Activated CD4-positive, alpha-beta T cell treated with anti-CD3 and anti-CD28 coated beads for 36 hours (primary cell): Measurements from ENCODE around the gene BRINP2. TPM values are rescaled to one million over a fixed set of nuclear protein-coding genes. Genes with fewer than 3 reads are reported as not detected.

Experiments
- ATAC-seq: fragments of 200-7000 bp; cut with Tn5 transposase; one replicate; pipeline ENCODE4 v1.10.0; 2021; ENCODE audit warnings: mild to moderate bottlenecking, moderate library complexity
- CTCF ChIA-PET: fragments of 350-600 bp; sonication (Branson Sonifier 250); formaldehyde crosslinking; loops from one replicate; lab custom pipeline; 2021; ENCODE audit warnings: antibody characterized with exemption; lab: Charles Lee
- POLR2A ChIA-PET: fragments of 350-600 bp; sonication (Branson Sonifier 250); formaldehyde crosslinking; loops from one replicate; lab custom pipeline; 2021; ENCODE audit warnings: antibody characterized with exemption, inconsistent platforms; lab: Charles Lee
- DNase-seq: peaks from one replicate; pipeline ENCODE4 v3.0.0-alpha.2; 2020
- H3K27ac Mint-ChIP-seq: one replicate; pipeline ENCODE4 v1.8.0; 2021; ENCODE audit warnings: mixed read lengths
- H3K27me3 Mint-ChIP-seq: one replicate; pipeline ENCODE4 v1.8.0; 2021; ENCODE audit warnings: mixed read lengths
- H3K36me3 Mint-ChIP-seq: one replicate; pipeline ENCODE4 v1.8.0; 2021; ENCODE audit warnings: low read depth, mixed read lengths
- H3K4me1 Mint-ChIP-seq: one replicate; pipeline ENCODE4 v1.8.0; 2021; ENCODE audit warnings: mixed read lengths
- H3K4me3 Mint-ChIP-seq: one replicate; pipeline ENCODE4 v1.8.0; 2021; ENCODE audit warnings: mild to moderate bottlenecking, moderate library complexity, mixed read lengths
- H3K9me3 Mint-ChIP-seq: one replicate; pipeline ENCODE4 v1.8.0; 2021; ENCODE audit warnings: low read depth, mixed read lengths
- intact Hi-C, 2 experiments: fragments of 100-400 bp; cut with DNase I in 1 of 2; cut with micrococcal nuclease in 1 of 2; formaldehyde crosslinking; loops; one replicate each; pipeline versions ENCODE4 v1.14.2 to v1.15.1; 2022 to 2024; cut with DNase I, micrococcal nuclease
- total RNA-seq, 2 experiments: library from RNA; stranded (reverse); gene quantifications; one replicate each; pipeline ENCODE4 v1.2.3, GENCODE V29; 2021

BRINP2 gene
- total RNA-seq, 2 experiments from 2014 or later, result not detected

GRCh38 chr1:177283380-177283779, 112.6 kb downstream of the BRINP2 start:
- Mint-ChIP-seq H3K27ac (no peak overlapping the region), H3K36me3 (no peaks in the 10 kb centered on the region), H3K4me1 (no peaks in the 10 kb centered on the region), H3K9me3 (peaks cover 2% of the 10 kb centered on the region), H3K4me3 (no peak overlapping the region), H3K27me3 (no peaks in the 10 kb centered on the region)
- POLR2A ChIA-PET, result no interaction called here
- CTCF ChIA-PET, result no interaction called here
- ATAC-seq (no peak), DNase-seq (no peak)
- intact Hi-C loops, result no loop called here

- H3K36me3 Mint-ChIP-seq, result no peaks in the 10 kb centered on the region
- no peaks in the 10 kb centered on the region for H3K27me3 Mint-ChIP-seq
- CTCF ChIA-PET, result no interaction called here
- H3K4me3 Mint-ChIP-seq, result no peak overlapping the region
- POLR2A ChIA-PET, result no interaction called here
- DNase-seq (no peak), ATAC-seq (no peak)
- peaks cover 2% of the 10 kb centered on the region for H3K9me3 Mint-ChIP-seq
- intact Hi-C loops, result no loop called here
- no peak overlapping the region for H3K27ac Mint-ChIP-seq
- no peaks in the 10 kb centered on the region for H3K4me1 Mint-ChIP-seq
Observed at GRCh38 chr1:177286396-177286795, 115.6 kb downstream of the BRINP2 start.

- ChIA-PET CTCF (no interaction called here), POLR2A (no interaction called here)
- ATAC-seq (no peak), DNase-seq (no peak)
- intact Hi-C loops, result no loop called here
- peaks cover 2% of the 10 kb centered on the region for H3K9me3 Mint-ChIP-seq
- H3K27me3 Mint-ChIP-seq, result no peaks in the 10 kb centered on the region
- H3K4me3 Mint-ChIP-seq, result no peak overlapping the region
- no peaks in the 10 kb centered on the region for H3K4me1 Mint-ChIP-seq
- H3K36me3 Mint-ChIP-seq, result no peaks in the 10 kb centered on the region
- no peak overlapping the region for H3K27ac Mint-ChIP-seq
Observed at GRCh38 chr1:177287270-177287669, 116.5 kb downstream of the BRINP2 start.

- Mint-ChIP-seq H3K9me3 (no peaks in the 10 kb centered on the region), H3K27ac (no peak overlapping the region), H3K4me3 (no peak overlapping the region), H3K27me3 (no peaks in the 10 kb centered on the region), H3K36me3 (no peaks in the 10 kb centered on the region), H3K4me1 (no peaks in the 10 kb centered on the region)
- DNase-seq (no peak), ATAC-seq (no peak)
- POLR2A ChIA-PET, result no interaction called here
- intact Hi-C loops, result no loop called here
- CTCF ChIA-PET, result no interaction called here
Observed at GRCh38 chr1:177287994-177288393, 117.2 kb downstream of the BRINP2 start.

- no peaks in the 10 kb centered on the region for H3K36me3 Mint-ChIP-seq
- ChIA-PET CTCF (no interaction called here), POLR2A (no interaction called here)
- DNase-seq, result no peak
- no peak overlapping the region for H3K4me3 Mint-ChIP-seq
- ATAC-seq, result no peak
- no peak overlapping the region for H3K27ac Mint-ChIP-seq
- no peaks in the 10 kb centered on the region for H3K4me1 Mint-ChIP-seq
- no peaks in the 10 kb centered on the region for H3K9me3 Mint-ChIP-seq
- H3K27me3 Mint-ChIP-seq, result no peaks in the 10 kb centered on the region
- intact Hi-C loops, result no loop called here
Observed at GRCh38 chr1:177289532-177289931, 118.8 kb downstream of the BRINP2 start.

- H3K9me3 Mint-ChIP-seq, result no peaks in the 10 kb centered on the region
- DNase-seq (no peak), ATAC-seq (no peak)
- ChIA-PET POLR2A (interaction anchor here (0.6 kb wide), 1 partner anchor 79 kb away, joined by 3 read pairs; no protein-coding TSS in a partner anchor), CTCF (no interaction called here)
- H3K36me3 Mint-ChIP-seq, result no peaks in the 10 kb centered on the region
- no peak overlapping the region for H3K4me3 Mint-ChIP-seq
- no peak overlapping the region for H3K27ac Mint-ChIP-seq
- no peaks in the 10 kb centered on the region for H3K4me1 Mint-ChIP-seq
- no peaks in the 10 kb centered on the region for H3K27me3 Mint-ChIP-seq
- intact Hi-C loops, result no loop called here
Observed at GRCh38 chr1:177300431-177300830, 129.7 kb downstream of the BRINP2 start.

GRCh38 chr1:177301425-177302124, 130.8 kb downstream of the BRINP2 start:
- no peak for DNase-seq
- Mint-ChIP-seq H3K9me3 (no peaks in the 10 kb centered on the region), H3K27ac (no peak overlapping the region), H3K4me3 (no peak overlapping the region), H3K36me3 (no peaks in the 10 kb centered on the region), H3K27me3 (peaks cover 7% of the 10 kb centered on the region), H3K4me1 (no peaks in the 10 kb centered on the region)
- CTCF ChIA-PET, result no interaction called here
- POLR2A ChIA-PET, result no interaction called here
- intact Hi-C loops, result no loop called here
- no peak for ATAC-seq

- Mint-ChIP-seq H3K4me3 (no peak overlapping the region), H3K27me3 (peaks cover 7% of the 10 kb centered on the region), H3K36me3 (no peaks in the 10 kb centered on the region), H3K27ac (no peak overlapping the region), H3K9me3 (no peaks in the 10 kb centered on the region), H3K4me1 (no peaks in the 10 kb centered on the region)
- intact Hi-C loops, result no loop called here
- POLR2A ChIA-PET, result no interaction called here
- CTCF ChIA-PET, result no interaction called here
- no peak for DNase-seq
- no peak for ATAC-seq
Observed at GRCh38 chr1:177302357-177303044, 131.7 kb downstream of the BRINP2 start.

- DNase-seq, result no peak
- no peak for ATAC-seq
- Mint-ChIP-seq H3K27ac (no peak overlapping the region), H3K4me1 (no peaks in the 10 kb centered on the region), H3K4me3 (no peak overlapping the region), H3K9me3 (no peaks in the 10 kb centered on the region), H3K36me3 (no peaks in the 10 kb centered on the region), H3K27me3 (peaks cover 9% of the 10 kb centered on the region)
- ChIA-PET CTCF (interaction anchor here (0.7 kb wide), 1 partner anchor 254 kb away, joined by 3 read pairs; no protein-coding TSS in a partner anchor), POLR2A (no interaction called here)
- intact Hi-C loops, result no loop called here
Observed at GRCh38 chr1:177305040-177306018, 134.6 kb downstream of the BRINP2 start.

GRCh38 chr1:177306019-177306415, 135.3 kb downstream of the BRINP2 start:
- intact Hi-C loops, result no loop called here
- no peaks in the 10 kb centered on the region for H3K4me1 Mint-ChIP-seq
- ATAC-seq, result no peak
- ChIA-PET POLR2A (no interaction called here), CTCF (interaction anchor here (0.7 kb wide), 1 partner anchor 254 kb away, joined by 3 read pairs; no protein-coding TSS in a partner anchor)
- peaks cover 9% of the 10 kb centered on the region for H3K27me3 Mint-ChIP-seq
- H3K9me3 Mint-ChIP-seq, result no peaks in the 10 kb centered on the region
- H3K36me3 Mint-ChIP-seq, result no peaks in the 10 kb centered on the region
- DNase-seq, result no peak
- no peak overlapping the region for H3K27ac Mint-ChIP-seq
- H3K4me3 Mint-ChIP-seq, result no peak overlapping the region

GRCh38 chr1:177306981-177307380, 136.2 kb downstream of the BRINP2 start:
- H3K4me1 Mint-ChIP-seq, result no peaks in the 10 kb centered on the region
- H3K27me3 Mint-ChIP-seq, result peaks cover 9% of the 10 kb centered on the region
- intact Hi-C loops, result no loop called here
- ChIA-PET POLR2A (no interaction called here), CTCF (no interaction called here)
- no peaks in the 10 kb centered on the region for H3K9me3 Mint-ChIP-seq
- no peak overlapping the region for H3K4me3 Mint-ChIP-seq
- no peak overlapping the region for H3K27ac Mint-ChIP-seq
- H3K36me3 Mint-ChIP-seq, result no peaks in the 10 kb centered on the region
- DNase-seq (no peak), ATAC-seq (no peak)
